Measurements from ENCODE around the gene METTL16.
A peak's percentile ranks its signal among the peaks of the same experiment; 100 is the strongest.

METTL16 gene

GRCh38 chr17:2403044-2403443 is 108.6 kb downstream of the METTL16 start:
- H3K4me1 Mint-ChIP-seq: peaks cover 61% of the 10 kb centered on the region
- H3K9me3 Mint-ChIP-seq: no peaks in the 10 kb centered on the region
- peaks cover 2% of the 10 kb centered on the region for H3K27me3 Mint-ChIP-seq (ENCODE audit: low read depth, poor library complexity)
- peak overlapping the region; percentile 79 for H3K4me3 Mint-ChIP-seq
- DNase-seq: no peak
- TF ChIP-seq CTCF (IDR thresholded peaks at IDR 0.05): no peak
- H3K27ac Mint-ChIP-seq: no peak overlapping the region
- peaks cover 10% of the 10 kb centered on the region for H3K36me3 Mint-ChIP-seq (ENCODE audit: low read depth)

- H3K4me3 Mint-ChIP-seq: peak overlapping the region; percentile 79
- TF ChIP-seq CTCF (IDR thresholded peaks at IDR 0.05): no peak
- no peak for DNase-seq
- no peaks in the 10 kb centered on the region for H3K9me3 Mint-ChIP-seq
- H3K4me1 Mint-ChIP-seq: peaks cover 63% of the 10 kb centered on the region
- H3K36me3 Mint-ChIP-seq (ENCODE audit: low read depth): peaks cover 10% of the 10 kb centered on the region
- H3K27me3 Mint-ChIP-seq (ENCODE audit: low read depth, poor library complexity): peaks cover 2% of the 10 kb centered on the region
- H3K27ac Mint-ChIP-seq: peak overlapping the region; percentile 59
Measured at GRCh38 chr17:2402544-2402943, 109.1 kb downstream of the METTL16 start.

GRCh38 chr17:2401426-2402221 is 110.1 kb downstream of the METTL16 start:
- TF ChIP-seq CTCF (IDR thresholded peaks at IDR 0.05): no peak
- peak; percentile 99 for DNase-seq
- H3K4me1 Mint-ChIP-seq: peaks cover 62% of the 10 kb centered on the region
- peak overlapping the region; percentile 99 for H3K27ac Mint-ChIP-seq
- peaks cover 10% of the 10 kb centered on the region for H3K36me3 Mint-ChIP-seq (ENCODE audit: low read depth)
- peaks cover 2% of the 10 kb centered on the region for H3K27me3 Mint-ChIP-seq (ENCODE audit: low read depth, poor library complexity)
- H3K9me3 Mint-ChIP-seq: no peaks in the 10 kb centered on the region
- H3K4me3 Mint-ChIP-seq: peak overlapping the region; percentile 87

- H3K36me3 Mint-ChIP-seq (ENCODE audit: low read depth): peaks cover 10% of the 10 kb centered on the region
- H3K27ac Mint-ChIP-seq: peak within 1 kb of the TSS; percentile 99
- peak within 1 kb of the TSS; percentile 92 for H3K4me3 Mint-ChIP-seq
- H3K4me1 Mint-ChIP-seq: peaks cover 64% of the 10 kb centered on the region
- no peak for TF ChIP-seq CTCF (IDR thresholded peaks at IDR 0.05)
- DNase-seq: peak; percentile 90
- H3K9me3 Mint-ChIP-seq: no peaks in the 10 kb centered on the region
- peaks cover 2% of the 10 kb centered on the region for H3K27me3 Mint-ChIP-seq (ENCODE audit: low read depth, poor library complexity)
Measured at GRCh38 chr17:2400877-2401425, 110.7 kb downstream of the METTL16 start, which contains the start of gene MNT. TSS of gene MNT (minus strand) at chr17:2401060. CDS start at chr17:2400712, 348 bp downstream.

GRCh38 chr17:2400474-2400866 is 111.2 kb downstream of the METTL16 start:
- H3K27ac Mint-ChIP-seq: no peak overlapping the region
- H3K4me3 Mint-ChIP-seq: peak overlapping the region; percentile 92
- H3K27me3 Mint-ChIP-seq (ENCODE audit: low read depth, poor library complexity): no peaks in the 10 kb centered on the region
- peaks cover 65% of the 10 kb centered on the region for H3K4me1 Mint-ChIP-seq
- no peaks in the 10 kb centered on the region for H3K9me3 Mint-ChIP-seq
- peak; percentile 65 for DNase-seq
- H3K36me3 Mint-ChIP-seq (ENCODE audit: low read depth): peaks cover 7% of the 10 kb centered on the region
- no peak for TF ChIP-seq CTCF (IDR thresholded peaks at IDR 0.05)

All from nephron progenitor cell (in vitro differentiated cells).